ENCODE measurements around the gene SLC1A3.

DNA sequence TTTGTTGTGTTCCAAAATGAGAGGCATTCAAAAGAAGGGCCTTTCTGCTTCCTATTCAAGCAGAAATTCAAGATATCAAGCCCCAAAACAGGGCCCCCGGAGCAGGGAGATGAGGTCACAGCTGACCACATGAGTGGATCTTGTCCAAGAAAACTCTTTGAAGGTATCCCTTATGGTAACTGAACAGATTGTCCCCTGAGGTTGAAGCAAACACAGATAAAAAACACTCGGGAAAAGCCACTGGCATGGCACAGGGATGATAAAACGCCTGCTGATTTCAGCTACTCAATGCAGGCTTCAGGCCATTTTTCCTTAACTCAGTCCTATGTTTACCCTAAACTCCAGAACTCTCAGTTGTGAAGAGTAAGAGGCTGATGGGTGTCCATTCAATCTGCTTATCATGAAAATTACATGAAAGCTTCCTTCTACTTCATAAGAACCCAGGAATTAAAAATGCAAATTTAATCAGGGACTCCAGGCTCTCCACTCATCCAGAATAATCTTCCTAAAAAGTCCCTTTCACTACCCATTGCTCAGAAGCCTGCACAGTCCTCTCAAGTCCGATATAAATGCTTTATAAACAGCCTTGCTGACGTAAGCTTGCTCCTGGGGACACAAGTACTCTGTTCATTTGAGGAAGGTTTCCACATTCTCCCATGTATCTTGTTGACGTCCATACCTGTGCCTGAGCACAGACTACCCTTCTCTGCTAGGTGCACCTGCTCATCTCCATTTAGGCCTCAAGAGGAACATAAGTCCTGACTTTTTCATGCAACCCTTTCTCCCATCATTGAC, 35.9 kb upstream of the SLC1A3 start:
- TF ChIP-seq POLR2A (IDR thresholded peaks at IDR 0.05): no peak
- TF ChIP-seq, protein P1, sequence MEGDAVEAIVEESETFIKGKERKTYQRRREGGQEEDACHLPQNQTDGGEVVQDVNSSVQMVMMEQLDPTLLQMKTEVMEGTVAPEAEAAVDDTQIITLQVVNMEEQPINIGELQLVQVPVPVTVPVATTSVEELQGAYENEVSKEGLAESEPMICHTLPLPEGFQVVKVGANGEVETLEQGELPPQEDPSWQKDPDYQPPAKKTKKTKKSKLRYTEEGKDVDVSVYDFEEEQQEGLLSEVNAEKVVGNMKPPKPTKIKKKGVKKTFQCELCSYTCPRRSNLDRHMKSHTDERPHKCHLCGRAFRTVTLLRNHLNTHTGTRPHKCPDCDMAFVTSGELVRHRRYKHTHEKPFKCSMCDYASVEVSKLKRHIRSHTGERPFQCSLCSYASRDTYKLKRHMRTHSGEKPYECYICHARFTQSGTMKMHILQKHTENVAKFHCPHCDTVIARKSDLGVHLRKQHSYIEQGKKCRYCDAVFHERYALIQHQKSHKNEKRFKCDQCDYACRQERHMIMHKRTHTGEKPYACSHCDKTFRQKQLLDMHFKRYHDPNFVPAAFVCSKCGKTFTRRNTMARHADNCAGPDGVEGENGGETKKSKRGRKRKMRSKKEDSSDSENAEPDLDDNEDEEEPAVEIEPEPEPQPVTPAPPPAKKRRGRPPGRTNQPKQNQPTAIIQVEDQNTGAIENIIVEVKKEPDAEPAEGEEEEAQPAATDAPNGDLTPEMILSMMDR (IDR thresholded peaks at IDR 0.05): no peak

Data from heart left ventricle (tissue), 13 donors.